ENCODE measurements around the gene GSTM3.

Gene GSTM3

GRCh38 chr1:109787845-109788601 lies 47.2 kb upstream of the GSTM3 start:
- Histone ChIP-seq H3K4me1 (peaks cover 3% of the 10 kb centered on the region), H3K9ac (no peak overlapping the region), H3K4me3 (ENCODE audit: low read depth, low read length) (no peak overlapping the region), H3K9me3 (ENCODE audit: control insufficient read depth, low read length) (no peaks in the 10 kb centered on the region), H3K27ac (no peak overlapping the region), H3K4me2 (ENCODE audit: low read length) (no peak overlapping the region), H3K36me3 (ENCODE audit: control insufficient read depth, insufficient read depth, low read length) (no peaks in the 10 kb centered on the region), H2AFZ (no peak overlapping the region), H3K27me3 (ENCODE audit: control insufficient read depth, insufficient read depth, low read length) (no peaks in the 10 kb centered on the region), H3K79me2 (no peaks in the 10 kb centered on the region)
- TF ChIP-seq CTCF (IDR thresholded peaks at IDR 0.05), result no peak

- Histone ChIP-seq H3K36me3 (ENCODE audit: control insufficient read depth, insufficient read depth, low read length) (no peaks in the 10 kb centered on the region), H3K79me2 (no peaks in the 10 kb centered on the region), H2AFZ (no peak overlapping the region), H3K4me2 (ENCODE audit: low read length) (no peak overlapping the region), H3K9me3 (ENCODE audit: control insufficient read depth, low read length) (no peaks in the 10 kb centered on the region), H3K9ac (no peak overlapping the region), H3K27ac (no peak overlapping the region), H3K27me3 (ENCODE audit: control insufficient read depth, insufficient read depth, low read length) (no peaks in the 10 kb centered on the region), H3K4me1 (no peaks in the 10 kb centered on the region), H3K4me3 (ENCODE audit: low read depth, low read length) (no peak overlapping the region)
- TF ChIP-seq CTCF (IDR thresholded peaks at IDR 0.05), result no peak
These were observed 46.5 kb upstream of the GSTM3 start for GRCh38 chr1:109787211-109787844.

GRCh38 chr1:109786531-109787021 lies 45.7 kb upstream of the GSTM3 start:
- no peak for TF ChIP-seq CTCF (IDR thresholded peaks at IDR 0.05)
- Histone ChIP-seq H3K4me1 (no peaks in the 10 kb centered on the region), H3K79me2 (no peaks in the 10 kb centered on the region), H3K27me3 (ENCODE audit: control insufficient read depth, insufficient read depth, low read length) (no peaks in the 10 kb centered on the region), H3K4me3 (ENCODE audit: low read depth, low read length) (no peak overlapping the region), H2AFZ (no peak overlapping the region), H3K9ac (no peak overlapping the region), H3K9me3 (ENCODE audit: control insufficient read depth, low read length) (no peaks in the 10 kb centered on the region), H3K4me2 (ENCODE audit: low read length) (no peak overlapping the region), H3K36me3 (ENCODE audit: control insufficient read depth, insufficient read depth, low read length) (no peaks in the 10 kb centered on the region), H3K27ac (no peak overlapping the region)

- TF ChIP-seq CTCF (IDR thresholded peaks at IDR 0.05), result no peak
- no peaks in the 10 kb centered on the region for H3K27me3 ChIP-seq (ENCODE audit: control insufficient read depth, insufficient read depth, low read length)
- H3K79me2 ChIP-seq, result no peaks in the 10 kb centered on the region
- no peak overlapping the region for H3K4me3 ChIP-seq (ENCODE audit: low read depth, low read length)
- H3K27ac ChIP-seq, result no peak overlapping the region
- H3K36me3 ChIP-seq (ENCODE audit: control insufficient read depth, insufficient read depth, low read length), result no peaks in the 10 kb centered on the region
- no peak overlapping the region for H3K9ac ChIP-seq
- no peaks in the 10 kb centered on the region for H3K9me3 ChIP-seq (ENCODE audit: control insufficient read depth, low read length)
- H2AFZ ChIP-seq, result no peak overlapping the region
- H3K4me1 ChIP-seq, result no peaks in the 10 kb centered on the region
- H3K4me2 ChIP-seq (ENCODE audit: low read length), result no peak overlapping the region
These were observed 45.3 kb upstream of the GSTM3 start for GRCh38 chr1:109786112-109786480.

Measured in parathyroid adenoma (tissue), 2 donors.